ENCODE results near the gene SV2C.

Gene SV2C

GRCh38 chr5:76371960-76372322 lies 288.8 kb downstream of the SV2C start:
- H3K4me3 ChIP-seq (ENCODE audit: control insufficient read depth, low read depth, low read length), result no peak overlapping the region
- TF ChIP-seq CTCF (IDR thresholded peaks at IDR 0.05; ENCODE audit: control insufficient read depth, insufficient read depth, low read depth, low read length, missing control alignments), result no peak
- DNase-seq (ENCODE audit: low read depth), result no peak

GRCh38 chr5:76372323-76373054 lies 289.3 kb downstream of the SV2C start:
- TF ChIP-seq CTCF (IDR thresholded peaks at IDR 0.05; ENCODE audit: control insufficient read depth, insufficient read depth, low read depth, low read length, missing control alignments), result no peak
- no peak overlapping the region for H3K4me3 ChIP-seq (ENCODE audit: control insufficient read depth, low read depth, low read length)
- peak; percentile 48 for DNase-seq (ENCODE audit: low read depth)

- TF ChIP-seq CTCF (IDR thresholded peaks at IDR 0.05; ENCODE audit: control insufficient read depth, insufficient read depth, low read depth, low read length, missing control alignments), result no peak
- no peak overlapping the region for H3K4me3 ChIP-seq (ENCODE audit: control insufficient read depth, low read depth, low read length)
- DNase-seq (ENCODE audit: low read depth), result no peak
Measured at GRCh38 chr5:76376148-76376865, 293.1 kb downstream of the SV2C start.

GRCh38 chr5:76376866-76377230 lies 293.7 kb downstream of the SV2C start:
- no peak for DNase-seq (ENCODE audit: low read depth)
- TF ChIP-seq CTCF (IDR thresholded peaks at IDR 0.05; ENCODE audit: control insufficient read depth, insufficient read depth, low read depth, low read length, missing control alignments), result no peak
- H3K4me3 ChIP-seq (ENCODE audit: control insufficient read depth, low read depth, low read length), result no peak overlapping the region

- no peak for TF ChIP-seq CTCF (IDR thresholded peaks at IDR 0.05; ENCODE audit: control insufficient read depth, insufficient read depth, low read depth, low read length, missing control alignments)
- no peak overlapping the region for H3K4me3 ChIP-seq (ENCODE audit: control insufficient read depth, low read depth, low read length)
- DNase-seq (ENCODE audit: low read depth), result no peak
Measured at GRCh38 chr5:76378355-76378754, 295.2 kb downstream of the SV2C start.

- H3K4me3 ChIP-seq (ENCODE audit: control insufficient read depth, low read depth, low read length), result no peak overlapping the region
- no peak for DNase-seq (ENCODE audit: low read depth)
- TF ChIP-seq CTCF (IDR thresholded peaks at IDR 0.05; ENCODE audit: control insufficient read depth, insufficient read depth, low read depth, low read length, missing control alignments), result no peak
Measured at GRCh38 chr5:76379316-76379715, 296.1 kb downstream of the SV2C start.
